Osteocyte (in vitro differentiated cells): ENCODE measurements around the gene DMD. TPM values are rescaled to one million over a fixed set of nuclear protein-coding genes. Genes with fewer than 3 reads are reported as not detected.

Experiments
- DNase-seq: peaks from one replicate; pipeline ENCODE4 v3.0.0; 2021; ENCODE audit warnings: mixed read lengths; ENCODE audit not compliant: unreplicated experiment; ENCODE audit errors: extremely low spot score
- H3K27ac Mint-ChIP-seq: one replicate; pipeline ENCODE4 v1.8.0; 2021; ENCODE audit warnings: mild to moderate bottlenecking, mixed read lengths; ENCODE audit not compliant: unreplicated experiment
- H3K27me3 Mint-ChIP-seq: one replicate; pipeline ENCODE4 v1.8.0; 2021; ENCODE audit warnings: mixed read lengths; ENCODE audit not compliant: unreplicated experiment
- H3K36me3 Mint-ChIP-seq: one replicate; pipeline ENCODE4 v1.8.0; 2021; ENCODE audit warnings: mixed read lengths; ENCODE audit not compliant: unreplicated experiment
- H3K4me1 Mint-ChIP-seq: one replicate; pipeline ENCODE4 v1.8.0; 2021; ENCODE audit warnings: mixed read lengths; ENCODE audit not compliant: unreplicated experiment
- H3K4me3 Mint-ChIP-seq: one replicate; pipeline ENCODE4 v1.8.0; 2021; ENCODE audit warnings: mild to moderate bottlenecking, moderate library complexity, mixed read lengths; ENCODE audit not compliant: unreplicated experiment
- H3K9me3 Mint-ChIP-seq: one replicate; pipeline ENCODE4 v1.8.0; 2021; ENCODE audit warnings: mixed read lengths; ENCODE audit not compliant: unreplicated experiment
- total RNA-seq: library from RNA; stranded (reverse); gene quantifications from 2 replicates; pipeline ENCODE4 v1.2.1, GENCODE V29; 2021
- TF ChIP-seq, protein P1 (sequence below): fragments of 200-600 bp; sonication (generic); IDR thresholded peaks from 2 replicates; pipeline ENCODE4 v1.5.0; 2021; ENCODE audit warnings: antibody characterized with exemption, mild to moderate bottlenecking, moderate library complexity

The DMD gene
- total RNA-seq, 1 donor from 2014 or later = 317 TPM

GRCh38 chrX:31679861-31680260 is 1531.5 kb downstream of the DMD start:
- DNase-seq = no peak
- no peak overlapping the region for H3K27ac Mint-ChIP-seq
- no peaks in the 10 kb centered on the region for H3K4me1 Mint-ChIP-seq
- H3K4me3 Mint-ChIP-seq = no peak overlapping the region
- H3K36me3 Mint-ChIP-seq = no peaks in the 10 kb centered on the region
- TF ChIP-seq, protein P1, sequence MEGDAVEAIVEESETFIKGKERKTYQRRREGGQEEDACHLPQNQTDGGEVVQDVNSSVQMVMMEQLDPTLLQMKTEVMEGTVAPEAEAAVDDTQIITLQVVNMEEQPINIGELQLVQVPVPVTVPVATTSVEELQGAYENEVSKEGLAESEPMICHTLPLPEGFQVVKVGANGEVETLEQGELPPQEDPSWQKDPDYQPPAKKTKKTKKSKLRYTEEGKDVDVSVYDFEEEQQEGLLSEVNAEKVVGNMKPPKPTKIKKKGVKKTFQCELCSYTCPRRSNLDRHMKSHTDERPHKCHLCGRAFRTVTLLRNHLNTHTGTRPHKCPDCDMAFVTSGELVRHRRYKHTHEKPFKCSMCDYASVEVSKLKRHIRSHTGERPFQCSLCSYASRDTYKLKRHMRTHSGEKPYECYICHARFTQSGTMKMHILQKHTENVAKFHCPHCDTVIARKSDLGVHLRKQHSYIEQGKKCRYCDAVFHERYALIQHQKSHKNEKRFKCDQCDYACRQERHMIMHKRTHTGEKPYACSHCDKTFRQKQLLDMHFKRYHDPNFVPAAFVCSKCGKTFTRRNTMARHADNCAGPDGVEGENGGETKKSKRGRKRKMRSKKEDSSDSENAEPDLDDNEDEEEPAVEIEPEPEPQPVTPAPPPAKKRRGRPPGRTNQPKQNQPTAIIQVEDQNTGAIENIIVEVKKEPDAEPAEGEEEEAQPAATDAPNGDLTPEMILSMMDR = no peak
- H3K27me3 Mint-ChIP-seq = no peaks in the 10 kb centered on the region
- H3K9me3 Mint-ChIP-seq = peaks cover 4% of the 10 kb centered on the region

DNA sequence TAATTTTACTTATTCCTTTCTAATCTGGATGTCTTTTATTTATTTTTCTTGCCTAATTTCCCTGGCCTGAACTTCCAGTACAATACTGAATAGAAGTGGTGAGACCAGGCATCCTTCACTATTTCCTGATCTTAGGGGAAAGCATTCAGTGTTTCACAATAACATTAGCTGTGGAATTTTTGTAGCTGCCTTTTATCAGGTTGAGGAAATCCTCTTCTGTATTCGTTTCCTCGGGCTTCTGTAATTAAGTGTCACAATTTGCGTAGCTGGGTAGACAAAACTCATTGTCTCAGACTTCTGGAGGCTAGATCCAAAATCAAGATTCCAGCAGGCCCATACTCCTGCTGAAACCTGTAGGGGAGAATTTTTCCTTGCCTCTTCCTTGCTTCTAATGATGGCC is 1541.1 kb downstream of the DMD start:
- no peak for DNase-seq
- TF ChIP-seq, protein P1 = no peak
- Mint-ChIP-seq H3K4me3 (no peak overlapping the region), H3K36me3 (peaks cover 2% of the 10 kb centered on the region), H3K9me3 (peaks cover 22% of the 10 kb centered on the region), H3K4me1 (no peaks in the 10 kb centered on the region), H3K27ac (no peak overlapping the region), H3K27me3 (no peaks in the 10 kb centered on the region)

DNA sequence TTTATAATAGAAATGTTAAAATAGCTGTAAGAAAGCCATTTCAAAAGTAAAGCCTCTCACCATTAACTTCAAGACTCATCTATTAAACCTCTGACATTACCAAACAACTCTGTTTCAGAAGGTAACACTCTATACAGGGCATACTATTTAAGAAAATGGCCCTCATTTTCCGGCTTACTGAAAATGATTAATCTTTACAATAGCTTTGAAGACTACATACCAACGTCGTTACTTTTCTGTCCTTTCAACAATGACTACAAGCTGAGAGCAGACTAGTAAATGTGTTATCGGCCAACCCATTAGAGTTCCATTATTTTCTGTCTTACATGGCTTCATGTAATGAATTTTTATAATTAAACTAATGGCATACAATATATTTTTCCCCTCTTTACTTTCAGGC is 1545.9 kb downstream of the DMD start:
- Mint-ChIP-seq H3K4me3 (no peak overlapping the region), H3K4me1 (peaks cover 6% of the 10 kb centered on the region), H3K27ac (no peak overlapping the region), H3K27me3 (no peaks in the 10 kb centered on the region), H3K36me3 (peaks cover 2% of the 10 kb centered on the region), H3K9me3 (peaks cover 15% of the 10 kb centered on the region)
- TF ChIP-seq, protein P1 = no peak
- no peak for DNase-seq

GRCh38 chrX:31663172-31663571 is 1548.2 kb downstream of the DMD start:
- Mint-ChIP-seq H3K27ac (no peak overlapping the region), H3K9me3 (peaks cover 4% of the 10 kb centered on the region), H3K36me3 (no peaks in the 10 kb centered on the region), H3K27me3 (no peaks in the 10 kb centered on the region), H3K4me1 (peaks cover 7% of the 10 kb centered on the region), H3K4me3 (no peak overlapping the region)
- TF ChIP-seq, protein P1 = no peak
- no peak for DNase-seq

- H3K4me3 Mint-ChIP-seq = no peak overlapping the region
- TF ChIP-seq, protein P1 = no peak
- H3K9me3 Mint-ChIP-seq = no peaks in the 10 kb centered on the region
- no peaks in the 10 kb centered on the region for H3K36me3 Mint-ChIP-seq
- no peak for DNase-seq
- no peaks in the 10 kb centered on the region for H3K27me3 Mint-ChIP-seq
- no peak overlapping the region for H3K27ac Mint-ChIP-seq
- peaks cover 16% of the 10 kb centered on the region for H3K4me1 Mint-ChIP-seq
Observed at GRCh38 chrX:31661280-31661810, 1550.0 kb downstream of the DMD start.
